Putamen (tissue), 1 donor: ENCODE measurements around the gene KIF19.
"Not testable (repeated sequence)": the region's sequence is repeated elsewhere in the genome, so short reads cannot be mapped to it uniquely, and the experiment has no call there.

Source experiments
- DNase-seq: peaks from one replicate; pipeline ENCODE4 v3.0.0-alpha.2; 2016; ENCODE audit warnings: low spot score

KIF19 gene

GRCh38 chr17:74325743-74326379 is at the start of gene KIF19:
Gene KIF19 (plus strand): TSS chr17:74326226. CDS start chr17:74326350, 124 bp downstream.
- DNase-seq: peak; percentile 25

- DNase-seq: peak; percentile 75
Observed at GRCh38 chr17:74276541-74277009, 49.5 kb upstream of the KIF19 start.

GRCh38 chr17:74277935-74278334 is 48.1 kb upstream of the KIF19 start:
- DNase-seq: no peak

- not testable (repeated sequence) for DNase-seq
Observed at GRCh38 chr17:74279617-74280016, 46.4 kb upstream of the KIF19 start.

- DNase-seq: no peak
Observed at GRCh38 chr17:74280093-74280513, 45.9 kb upstream of the KIF19 start.

GRCh38 chr17:74281799-74282198 is 44.2 kb upstream of the KIF19 start:
- no peak for DNase-seq

- DNase-seq: not testable (repeated sequence)
Observed at GRCh38 chr17:74282274-74282586, 43.8 kb upstream of the KIF19 start.

GRCh38 chr17:74282587-74283370 is 43.2 kb upstream of the KIF19 start:
- DNase-seq: no peak

GRCh38 chr17:74283371-74283673 is 42.7 kb upstream of the KIF19 start:
- DNase-seq: no peak

- no peak for DNase-seq
Observed at GRCh38 chr17:74287031-74287602, 38.9 kb upstream of the KIF19 start.

- no peak for DNase-seq
Observed at GRCh38 chr17:74288785-74289184, 37.2 kb upstream of the KIF19 start.

- no peak for DNase-seq
Observed at GRCh38 chr17:74289688-74290087, 36.3 kb upstream of the KIF19 start.

GRCh38 chr17:74290340-74290739 is 35.7 kb upstream of the KIF19 start:
- no peak for DNase-seq

GRCh38 chr17:74292495-74292894 is 33.5 kb upstream of the KIF19 start:
- no peak for DNase-seq

- no peak for DNase-seq
Observed at GRCh38 chr17:74295625-74296547, 30.1 kb upstream of the KIF19 start.

- peak; percentile 84 for DNase-seq
Observed at GRCh38 chr17:74296548-74296936, 29.5 kb upstream of the KIF19 start.

GRCh38 chr17:74297941-74298340 is 28.1 kb upstream of the KIF19 start:
- no peak for DNase-seq

- no peak for DNase-seq
Observed at GRCh38 chr17:74298778-74299177, 27.2 kb upstream of the KIF19 start.

GRCh38 chr17:74299226-74300009 is 26.6 kb upstream of the KIF19 start:
- DNase-seq: no peak

- no peak for DNase-seq
Observed at GRCh38 chr17:74303305-74303704, 22.7 kb upstream of the KIF19 start.

- DNase-seq: no peak
Observed at GRCh38 chr17:74304184-74304583, 21.8 kb upstream of the KIF19 start.
